Natural killer cell (primary cell): ENCODE data around the gene KRTAP4-1. TPM values are rescaled to one million over a fixed set of nuclear protein-coding genes. Genes with fewer than 3 reads are reported as not detected.

Experiments used
- ATAC-seq, 3 donors: fragments of 150-1000 bp in 2 of 3; fragments of 200-7000 bp in 1 of 3; cut with Tn5 transposase; 1 replicate in 1 of 3; 2 replicates in 2 of 3; pipeline ENCODE4 v1.10.0; 2021; ENCODE audit warnings: mild to moderate bottlenecking in 2 of 3, moderate library complexity in 2 of 3
- DNase-seq, 2 donors: peaks; one replicate each; pipeline versions ENCODE4 v3.0.0 to v3.0.0-alpha.2; 2013 to 2021; ENCODE audit warnings: mixed read lengths in 1 of 2
- H3K27ac ChIP-seq: one replicate; pipeline ENCODE4 v1.5.1; 2013; ENCODE audit warnings: mild to moderate bottlenecking, low read length
- H3K27me3 ChIP-seq: one replicate; pipeline ENCODE4 v1.6.1; 2013; ENCODE audit warnings: low read length; ENCODE audit not compliant: control insufficient read depth, insufficient read depth
- H3K36me3 ChIP-seq: one replicate; pipeline ENCODE4 v1.6.1; 2013; ENCODE audit warnings: low read length; ENCODE audit not compliant: control insufficient read depth, insufficient read depth
- H3K4me1 ChIP-seq: one replicate; pipeline ENCODE4 v1.6.1; 2013; ENCODE audit warnings: low read length; ENCODE audit not compliant: control insufficient read depth, insufficient read depth
- H3K4me3 ChIP-seq: one replicate; pipeline ENCODE4 v1.5.1; 2013; ENCODE audit warnings: low read length
- H3K9me3 ChIP-seq: one replicate; pipeline ENCODE4 v1.6.1; 2013; ENCODE audit warnings: low read length; ENCODE audit not compliant: control insufficient read depth, insufficient read depth
- H3K27ac Mint-ChIP-seq, 2 donors: one replicate each; pipeline ENCODE4 v1.8.0; 2022; ENCODE audit warnings: mild to moderate bottlenecking in 2 of 2, mixed read lengths in 2 of 2, moderate library complexity in 1 of 2
- H3K27me3 Mint-ChIP-seq, 2 donors: one replicate each; pipeline ENCODE4 v1.8.0; 2022; ENCODE audit warnings: low read depth in 2 of 2, mixed read lengths in 2 of 2
- H3K36me3 Mint-ChIP-seq: one replicate; pipeline ENCODE4 v1.8.0; 2022; ENCODE audit warnings: mixed read lengths
- H3K4me1 Mint-ChIP-seq, 2 donors: one replicate each; pipeline ENCODE4 v1.8.0; 2022; ENCODE audit warnings: mixed read lengths in 2 of 2
- H3K4me3 Mint-ChIP-seq: one replicate; pipeline ENCODE4 v1.8.0; 2022; ENCODE audit warnings: mild to moderate bottlenecking, moderate library complexity, mixed read lengths
- H3K9me3 Mint-ChIP-seq, 2 donors: one replicate each; pipeline ENCODE4 v1.8.0; 2022; ENCODE audit warnings: mixed read lengths in 2 of 2
- WGBS: methylation state at CpG from one replicate; pipeline ENCODE4 v1.1.7; 2013; ENCODE audit warnings: missing lambda C conversion rate; ENCODE audit not compliant: insufficient coverage; 5-methylcytosine and 5-hydroxymethylcytosine counted together
- intact Hi-C: fragments of 100-400 bp; cut with micrococcal nuclease; formaldehyde crosslinking; loops from one replicate; pipeline ENCODE4 v1.14.2; 2022
- total RNA-seq, 4 donors: library from RNA; stranded (reverse); fragments of 120-200 nt in 1 of 4; gene quantifications; one replicate each; pipeline versions ENCODE4 v1.2.3 to v1.2.4, GENCODE V29; 2013 to 2022
- TF ChIP-seq, protein P1 (sequence below): fragments of 200-600 bp; IDR thresholded peaks from one replicate; pipeline ENCODE4 v1.8.0; 2022; ENCODE audit warnings: antibody characterized with exemption

Gene KRTAP4-1
- total RNA-seq, 3 donors from 2014 or later (not counting 1 experiment from before 2014, with no cell fraction given), result not detected

DNA sequence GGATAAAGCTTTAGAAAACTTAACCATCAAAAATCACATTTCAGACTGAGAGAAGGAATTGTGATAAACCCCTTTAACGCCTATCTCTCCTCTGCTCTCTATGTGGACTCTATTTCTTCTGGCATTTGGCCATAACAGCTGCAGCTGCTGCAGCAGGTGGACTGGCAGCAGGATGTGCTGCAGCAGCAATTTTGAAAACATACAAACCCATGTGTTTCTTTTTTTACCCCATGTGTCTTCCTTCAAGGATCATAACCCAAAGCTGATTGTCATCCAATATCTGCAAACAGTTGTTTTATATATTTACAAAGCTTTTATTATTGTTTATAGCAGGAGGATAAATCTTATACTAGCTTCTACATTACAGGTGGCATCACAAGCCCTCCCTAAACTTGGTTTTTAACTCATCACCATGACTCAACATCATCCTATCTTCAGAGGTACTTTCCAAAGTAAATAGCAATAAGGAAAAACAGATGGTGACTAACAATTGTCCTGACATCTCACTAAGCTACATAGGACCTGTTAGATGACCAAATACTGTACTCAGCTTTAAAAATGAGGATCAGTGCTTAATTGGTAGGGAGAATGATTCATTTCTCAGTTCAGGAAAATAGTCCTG is 27.2 kb upstream of the KRTAP4-1 start:
- WGBS, result 67% methylated on average over 1 of the region's 1 CpG
- H3K4me1 Mint-ChIP-seq, result no peaks in the 10 kb centered on the region
- Histone ChIP-seq H3K9me3 (no peaks in the 10 kb centered on the region), H3K27me3 (peaks cover 6% of the 10 kb centered on the region), H3K36me3 (no peaks in the 10 kb centered on the region), H3K4me1 (no peaks in the 10 kb centered on the region), H3K27ac (no peak overlapping the region), H3K4me3 (no peak overlapping the region)
- DNase-seq (peak in 1 of 2 donors; percentile 14), ATAC-seq (no peak)
- H3K36me3 Mint-ChIP-seq, result peaks cover 5% of the 10 kb centered on the region
- H3K27ac Mint-ChIP-seq, result no peak overlapping the region
- intact Hi-C loops, result no loop called here
- no peaks in the 10 kb centered on the region for H3K9me3 Mint-ChIP-seq
- peaks cover 28 to 50% of the 10 kb centered on the region in 2 donors for H3K27me3 Mint-ChIP-seq
- H3K4me3 Mint-ChIP-seq, result no peak overlapping the region
- TF ChIP-seq, protein P1, sequence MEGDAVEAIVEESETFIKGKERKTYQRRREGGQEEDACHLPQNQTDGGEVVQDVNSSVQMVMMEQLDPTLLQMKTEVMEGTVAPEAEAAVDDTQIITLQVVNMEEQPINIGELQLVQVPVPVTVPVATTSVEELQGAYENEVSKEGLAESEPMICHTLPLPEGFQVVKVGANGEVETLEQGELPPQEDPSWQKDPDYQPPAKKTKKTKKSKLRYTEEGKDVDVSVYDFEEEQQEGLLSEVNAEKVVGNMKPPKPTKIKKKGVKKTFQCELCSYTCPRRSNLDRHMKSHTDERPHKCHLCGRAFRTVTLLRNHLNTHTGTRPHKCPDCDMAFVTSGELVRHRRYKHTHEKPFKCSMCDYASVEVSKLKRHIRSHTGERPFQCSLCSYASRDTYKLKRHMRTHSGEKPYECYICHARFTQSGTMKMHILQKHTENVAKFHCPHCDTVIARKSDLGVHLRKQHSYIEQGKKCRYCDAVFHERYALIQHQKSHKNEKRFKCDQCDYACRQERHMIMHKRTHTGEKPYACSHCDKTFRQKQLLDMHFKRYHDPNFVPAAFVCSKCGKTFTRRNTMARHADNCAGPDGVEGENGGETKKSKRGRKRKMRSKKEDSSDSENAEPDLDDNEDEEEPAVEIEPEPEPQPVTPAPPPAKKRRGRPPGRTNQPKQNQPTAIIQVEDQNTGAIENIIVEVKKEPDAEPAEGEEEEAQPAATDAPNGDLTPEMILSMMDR, result no peak

DNA sequence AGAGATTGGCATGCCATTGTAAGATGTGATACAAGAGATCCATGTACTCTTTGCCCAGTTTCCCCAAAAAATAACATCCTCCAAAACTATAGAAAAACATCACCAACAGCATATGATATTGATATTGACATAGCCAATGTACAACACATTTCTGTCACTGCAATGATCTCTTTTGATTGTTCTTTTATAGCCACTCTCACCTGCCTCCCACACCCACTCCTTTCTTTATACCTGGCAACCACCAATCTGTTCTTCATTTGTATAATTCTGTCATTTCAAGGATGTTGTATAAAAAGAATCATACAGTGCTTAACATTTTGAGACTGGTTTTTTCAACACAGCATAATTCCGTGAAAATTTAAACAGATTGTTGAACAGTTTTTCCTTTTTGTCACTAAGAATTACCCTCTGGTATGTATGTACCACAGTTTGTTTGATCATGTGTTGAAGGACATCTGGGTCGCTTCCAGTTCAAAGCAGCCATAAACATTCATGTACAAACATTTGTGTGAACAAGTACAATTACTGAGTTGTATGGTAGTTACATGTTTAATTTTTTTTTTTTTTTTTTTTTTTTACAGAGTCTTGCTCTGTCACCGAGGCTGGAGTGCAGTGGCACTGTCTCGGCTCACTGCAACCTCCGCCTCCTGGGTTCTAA is 14.8 kb upstream of the KRTAP4-1 start:
- Mint-ChIP-seq H3K4me3 (no peak overlapping the region), H3K9me3 (no peaks in the 10 kb centered on the region), H3K27ac (no peak overlapping the region), H3K4me1 (no peaks in the 10 kb centered on the region), H3K27me3 (peaks cover 11 to 27% of the 10 kb centered on the region in 2 donors), H3K36me3 (no peaks in the 10 kb centered on the region)
- H3K27me3 ChIP-seq, result peaks cover 2% of the 10 kb centered on the region
- H3K36me3 ChIP-seq, result no peaks in the 10 kb centered on the region
- no peaks in the 10 kb centered on the region for H3K9me3 ChIP-seq
- H3K4me3 ChIP-seq, result no peak overlapping the region
- DNase-seq (no peak), ATAC-seq (no peak)
- no peaks in the 10 kb centered on the region for H3K4me1 ChIP-seq
- TF ChIP-seq, protein P1, result no peak
- intact Hi-C loops, result no loop called here
- 83% methylated on average over 4 of the region's 5 CpGs for WGBS
- no peak overlapping the region for H3K27ac ChIP-seq

DNA sequence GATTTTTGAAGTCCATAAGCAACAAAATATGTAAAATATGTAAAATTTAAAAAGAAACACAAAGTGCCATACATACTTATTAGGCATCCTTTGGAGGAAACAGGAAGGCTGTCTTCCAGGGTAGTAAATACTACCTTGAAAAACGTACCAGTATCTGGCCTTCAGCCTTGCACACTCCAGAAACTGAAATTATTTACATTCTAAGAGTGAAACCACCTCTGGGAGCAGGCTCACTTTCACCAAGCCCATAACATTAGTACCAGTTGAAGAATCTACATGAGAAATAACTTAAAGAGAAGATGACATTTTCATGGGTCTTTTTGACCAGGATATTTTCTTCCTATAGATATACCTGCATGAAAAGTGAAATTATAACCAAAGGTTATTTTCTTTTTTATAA is 11.4 kb upstream of the KRTAP4-1 start:
- no peaks in the 10 kb centered on the region for H3K4me1 Mint-ChIP-seq
- H3K4me1 ChIP-seq, result no peaks in the 10 kb centered on the region
- peaks cover 20 to 53% of the 10 kb centered on the region in 2 donors for H3K27me3 Mint-ChIP-seq
- H3K4me3 ChIP-seq, result no peak overlapping the region
- peaks cover 2% of the 10 kb centered on the region for H3K27me3 ChIP-seq
- 33% methylated on average over 1 of the region's 1 CpG for WGBS
- no peak overlapping the region for H3K4me3 Mint-ChIP-seq
- no peak for DNase-seq
- H3K27ac Mint-ChIP-seq, result no peak overlapping the region
- no peaks in the 10 kb centered on the region for H3K9me3 ChIP-seq
- intact Hi-C loops, result no loop called here
- no peaks in the 10 kb centered on the region for H3K9me3 Mint-ChIP-seq
- no peaks in the 10 kb centered on the region for H3K36me3 Mint-ChIP-seq
- no peaks in the 10 kb centered on the region for H3K36me3 ChIP-seq
- H3K27ac ChIP-seq, result no peak overlapping the region
- TF ChIP-seq, protein P1, result no peak
- ATAC-seq, result no peak
